Pulmonary artery endothelial cell (primary cell): ENCODE data around the gene CNOT4. TPM values are rescaled to one million over a fixed set of nuclear protein-coding genes. Genes with fewer than 3 reads are reported as not detected.
"Not testable (repeated sequence)": the region's sequence is repeated elsewhere in the genome, so short reads cannot be mapped to it uniquely, and the experiment has no call there.

Experiments
- DNase-seq: peaks from one replicate; pipeline ENCODE4 v3.0.0-alpha.2; 2011; ENCODE audit warnings: low read depth, low spot score
- total RNA-seq: library from RNA; depleted of rRNA; stranded (reverse); fragments of >200 nt; gene quantifications from 2 replicates; pipeline ENCODE4 v1.2.3, GENCODE V29; 2014

Gene CNOT4
- total RNA-seq, 1 donor from 2014 or later: 9.6 TPM

- no peak for DNase-seq
Measured at GRCh38 chr7:135365721-135366120, 144.2 kb downstream of the CNOT4 start.

- DNase-seq: no peak
Measured at GRCh38 chr7:135364206-135364605, 145.7 kb downstream of the CNOT4 start.

- DNase-seq: no peak
Measured at GRCh38 chr7:135362871-135363270, 147.0 kb downstream of the CNOT4 start.

GRCh38 chr7:135361788-135362187 is 148.1 kb downstream of the CNOT4 start:
- no peak for DNase-seq

- no peak for DNase-seq
Measured at GRCh38 chr7:135359615-135360014, 150.3 kb downstream of the CNOT4 start.

- no peak for DNase-seq
Measured at GRCh38 chr7:135355377-135356048, 154.4 kb downstream of the CNOT4 start.

GRCh38 chr7:135353832-135354231 is 156.1 kb downstream of the CNOT4 start:
- DNase-seq: no peak

- no peak for DNase-seq
Measured at GRCh38 chr7:135352285-135352684, 157.6 kb downstream of the CNOT4 start.

GRCh38 chr7:135351070-135351469 is 158.8 kb downstream of the CNOT4 start:
- not testable (repeated sequence) for DNase-seq

- DNase-seq: no peak
Measured at GRCh38 chr7:135349746-135350145, 160.2 kb downstream of the CNOT4 start.

- no peak for DNase-seq
Measured at GRCh38 chr7:135348493-135348892, 161.4 kb downstream of the CNOT4 start.

GRCh38 chr7:135343361-135343760 is 166.5 kb downstream of the CNOT4 start:
- DNase-seq: no peak

GRCh38 chr7:135342887-135343286 is 167.0 kb downstream of the CNOT4 start:
- no peak for DNase-seq

GRCh38 chr7:135341049-135341448 is 168.9 kb downstream of the CNOT4 start:
- DNase-seq: no peak

- no peak for DNase-seq
Measured at GRCh38 chr7:135337977-135338550, 171.8 kb downstream of the CNOT4 start.

- no peak for DNase-seq
Measured at GRCh38 chr7:135337506-135337905, 172.4 kb downstream of the CNOT4 start.

GRCh38 chr7:135335628-135336139 is 174.2 kb downstream of the CNOT4 start:
- peak; percentile 15 for DNase-seq

GRCh38 chr7:135334830-135335543 is 174.9 kb downstream of the CNOT4 start:
- DNase-seq: no peak

- DNase-seq: no peak
Measured at GRCh38 chr7:135333946-135334345, 176.0 kb downstream of the CNOT4 start.

- no peak for DNase-seq
Measured at GRCh38 chr7:135333200-135333599, 176.7 kb downstream of the CNOT4 start.

- no peak for DNase-seq
Measured at GRCh38 chr7:135330088-135330487, 179.8 kb downstream of the CNOT4 start.

GRCh38 chr7:135328526-135328925 is 181.4 kb downstream of the CNOT4 start:
- no peak for DNase-seq
